K562 (cell line): ENCODE measurements around the gene GPATCH3. TPM values are rescaled to one million over a fixed set of nuclear protein-coding genes. Genes with fewer than 3 reads are reported as not detected.

Source experiments
- ARID3B ChIP-seq: fragments of 250-450 bp; sonication (Bioruptor Pico); IDR thresholded peaks from 2 replicates; pipeline ENCODE4 v1.4.0; 2020; ENCODE audit warnings: borderline replicate concordance
- CBX1 ChIP-seq: sonication (generic); IDR thresholded peaks from 2 replicates; pipeline ENCODE4 v1.6.1; 2016; ENCODE audit warnings: antibody characterized with exemption, low read depth, mild to moderate bottlenecking
- CLOCK ChIP-seq: fragments of 250-450 bp; sonication (Bioruptor Pico); IDR thresholded peaks from 2 replicates; pipeline ENCODE4 v1.4.0; 2020; ENCODE audit warnings: mild to moderate bottlenecking, moderate library complexity, borderline replicate concordance
- ELF2 ChIP-seq: fragments of 250-450 bp; sonication (Bioruptor Pico); IDR thresholded peaks from 2 replicates; pipeline ENCODE4 v1.5.0; 2021; ENCODE audit warnings: mild to moderate bottlenecking
- FOXJ3 ChIP-seq: sonication (generic); formaldehyde crosslinking; IDR thresholded peaks from 2 replicates; pipeline ENCODE4 v1.4.0; 2020; ENCODE audit warnings: mild to moderate bottlenecking, missing genetic modification reagents
- FOXK2 ChIP-seq, 2 experiments: fragments of 450-650 bp; IDR thresholded peaks in 1 of 2; conservative IDR thresholded peaks in 1 of 2; 2 replicates each; pipeline ENCODE4 v1.6.1; 2016; ENCODE audit warnings: low read depth in 2 of 2, mild to moderate bottlenecking in 1 of 2
- FOXP1 ChIP-seq: sonication (generic); formaldehyde crosslinking; IDR thresholded peaks from 2 replicates; pipeline ENCODE4 v1.8.0; 2022; ENCODE audit warnings: mild to moderate bottlenecking, missing genetic modification reagents
- GATA2 ChIP-seq: sonication (generic); formaldehyde crosslinking; IDR thresholded peaks from 2 replicates; pipeline ENCODE4 v1.4.0; 2020; ENCODE audit warnings: mild to moderate bottlenecking, missing genetic modification reagents
- GATAD2B ChIP-seq: fragments of 450-650 bp; IDR thresholded peaks from 2 replicates; pipeline ENCODE4 v1.6.1; 2017; ENCODE audit warnings: mild to moderate bottlenecking, borderline replicate concordance
- HDAC2 ChIP-seq: fragments of 450-650 bp; IDR thresholded peaks from 2 replicates; pipeline ENCODE4 v1.6.1; 2016; ENCODE audit warnings: mild to moderate bottlenecking
- HDAC8 ChIP-seq: fragments of 450-650 bp; IDR thresholded peaks from 2 replicates; pipeline ENCODE4 v1.6.1; 2016; ENCODE audit warnings: mild to moderate bottlenecking, missing genetic modification characterization, moderate library complexity, missing compliant biosample characterization
- HEY1 ChIP-seq: fragments of 250-450 bp; sonication (Bioruptor Pico); IDR thresholded peaks from 2 replicates; pipeline ENCODE4 v1.5.0; 2020; ENCODE audit warnings: mild to moderate bottlenecking, moderate library complexity, borderline replicate concordance
- ILF3 ChIP-seq: fragments of 450-650 bp; IDR thresholded peaks from 2 replicates; pipeline ENCODE4 v1.6.1; 2018; ENCODE audit warnings: antibody characterized with exemption, mild to moderate bottlenecking, moderate library complexity, borderline replicate concordance
- MYC ChIP-seq, 2 experiments: fragments of 250-450 bp in 1 of 2; sonication (Bioruptor Pico) in 1 of 2; IDR thresholded peaks; 2 replicates each; pipeline versions ENCODE4 v1.5.1 to v1.6.1; 2012 to 2021; ENCODE audit warnings: low read depth in 2 of 2, borderline replicate concordance in 1 of 2, improper control_type of control experiment in 1 of 2, low read length in 1 of 2, mild to moderate bottlenecking in 1 of 2, moderate library complexity in 1 of 2
- PHF21A ChIP-seq: fragments of 450-650 bp; IDR thresholded peaks from 2 replicates; pipeline ENCODE4 v1.6.1; 2017; ENCODE audit warnings: low read depth, borderline replicate concordance
- SMAD3 ChIP-seq: fragments of 450-650 bp; formaldehyde crosslinking; conservative IDR thresholded peaks from 2 replicates; pipeline ENCODE4 v1.4.0; 2020; ENCODE audit warnings: mild to moderate bottlenecking
- SNRNP70 ChIP-seq: fragments of 200-400 bp; formaldehyde crosslinking; optimal IDR thresholded peaks from 2 replicates; pipeline ENCODE3; 2017; ENCODE audit warnings: low read depth, low read length
- THRB ChIP-seq: fragments of 450-650 bp; formaldehyde crosslinking; conservative IDR thresholded peaks from 2 replicates; pipeline ENCODE4 v1.4.0; 2022; ENCODE audit warnings: mild to moderate bottlenecking, missing genetic modification characterization
- ZC3H8 ChIP-seq: fragments of 450-650 bp; IDR thresholded peaks from 2 replicates; pipeline ENCODE4 v1.6.1; 2017
- ZNF212 ChIP-seq: fragments of 450-650 bp; formaldehyde crosslinking; IDR thresholded peaks from 2 replicates; pipeline ENCODE4 v1.4.0; 2020; ENCODE audit warnings: mild to moderate bottlenecking
- ZNF586 ChIP-seq: fragments of 450-650 bp; formaldehyde crosslinking; conservative IDR thresholded peaks from 2 replicates; pipeline ENCODE4 v1.4.0; 2020; ENCODE audit warnings: mild to moderate bottlenecking, moderate library complexity
- ZNF778 ChIP-seq: fragments of 450-650 bp; formaldehyde crosslinking; IDR thresholded peaks from 2 replicates; pipeline ENCODE4 v1.4.0; 2020; ENCODE audit warnings: mild to moderate bottlenecking, moderate library complexity
- ZNF785 ChIP-seq: fragments of 250-450 bp; sonication (Bioruptor Pico); IDR thresholded peaks from 2 replicates; pipeline ENCODE4 v1.4.0; 2020; ENCODE audit warnings: mild to moderate bottlenecking
- polyA plus RNA-seq, 8 experiments: library from polyadenylated mRNA; depleted of rRNA in 4 of 8; stranded (reverse) in 5 of 8; unstranded in 3 of 8; fragments of >200 nt; fragmentation: Nextera tagmentation in 2 of 8; fragmentation: Illumina TruSeq in 1 of 8; extraction: Ambion mirVana in 2 of 8; extraction: Trizol in 1 of 8; gene quantifications; 2 replicates each; pipeline versions ENCODE4 v1.2.1 to v1.2.3, GENCODE V29; 2011 to 2014; ENCODE audit warnings: inconsistent platforms in 1 of 8, missing spikeins in 1 of 8
- total RNA-seq, 7 experiments: library from RNA; depleted of rRNA in 6 of 7; stranded (reverse); fragments of >200 nt in 6 of 7; fragmentation: Illumina TruSeq in 2 of 7; extraction: Trizol in 2 of 7; gene quantifications; 2 replicates each; pipeline versions ENCODE4 v1.2.1 to v1.2.3, GENCODE V29; 2011 to 2021; ENCODE audit warnings: low replicate concordance in 1 of 7

GPATCH3 gene
- total and polyA plus RNA-seq, 9 of the 15 experiments (the other 6 are each of a cell fraction or from before 2014, with no cell fraction given) = 1.6 to 23.0 (median 13.3) TPM

- TF ChIP-seq ILF3 (no peak), SNRNP70 (no peak), ZNF785 (CRISPR knock-in tag) (no peak), THRB (CRISPR knock-in tag) (0 out of 2 replicates have a peak, but pooled peaks have one; percentile 2), CBX1 (no peak; the same call in 1 of the 2 replicates), FOXP1 (CRISPR knock-in tag) (peak; percentile 75; the same call in 1 of the 2 replicates), FOXJ3 (no peak), ELF2 (CRISPR knock-in tag) (peak; percentile 81; the same call in 1 of the 2 replicates), ZNF212 (CRISPR knock-in tag) (no peak), MYC (IDR thresholded peaks at IDR 0.05; ENCODE audit: low read depth, low read length) (peak; percentile 67; the same call in 1 of the 2 replicates), MYC (CRISPR knock-in tag; IDR thresholded peaks at IDR 0.05; ENCODE audit: borderline replicate concordance, low read depth) (peak; percentile 64; the same call in 1 of the 2 replicates), HEY1 (CRISPR knock-in tag) (no peak), ARID3B (CRISPR knock-in tag) (no peak), PHF21A (no peak), ZNF778 (CRISPR knock-in tag) (no peak), SMAD3 (CRISPR knock-in tag) (no peak), ZC3H8 (no peak), GATAD2B (no peak), GATA2 (CRISPR knock-in tag) (peak; percentile 92), FOXK2 (conservative IDR thresholded peaks at IDR 0.05 in 1 of 2, IDR thresholded peaks at IDR 0.05 in 1 of 2; ENCODE audit: low read depth in 2 of 2) (peak; percentile 64), CLOCK (no peak), HDAC2 (peak; percentile 72), ZNF586 (CRISPR knock-in tag) (no peak), HDAC8 (tag) (no peak)
These were observed 10.5 kb downstream of the GPATCH3 start, which contains the start of gene GPN2 (continued) for GRCh38 chr1:26889551-26890466.
